Progenitor cell of endocrine pancreas (in vitro differentiated cells): ENCODE results near the gene DRGX. TPM values are rescaled to one million over a fixed set of nuclear protein-coding genes. Genes with fewer than 3 reads are reported as not detected.

Experiments
- DNase-seq: peaks from one replicate; pipeline ENCODE4 v3.0.0; 2021; ENCODE audit warnings: low spot score; ENCODE audit not compliant: unreplicated experiment
- H3K27ac Mint-ChIP-seq: 2 replicates; pipeline ENCODE4 v1.8.0; 2021; ENCODE audit warnings: mild to moderate bottlenecking, moderate library complexity, mixed read lengths
- H3K27me3 Mint-ChIP-seq: 2 replicates; pipeline ENCODE4 v1.8.0; 2021; ENCODE audit warnings: mixed read lengths
- H3K36me3 Mint-ChIP-seq: 2 replicates; pipeline ENCODE4 v1.8.0; 2022; ENCODE audit warnings: mixed read lengths; ENCODE audit not compliant: insufficient read depth
- H3K4me1 Mint-ChIP-seq: 2 replicates; pipeline ENCODE4 v1.8.0; 2021; ENCODE audit warnings: low read depth, mixed read lengths
- H3K4me3 Mint-ChIP-seq: 2 replicates; pipeline ENCODE4 v1.8.0; 2021; ENCODE audit warnings: low read depth, mild to moderate bottlenecking, moderate library complexity, mixed read lengths
- H3K9me3 Mint-ChIP-seq: 2 replicates; pipeline ENCODE4 v1.8.0; 2021; ENCODE audit warnings: low read depth, mixed read lengths
- total RNA-seq: library from RNA; stranded (reverse); gene quantifications from 2 replicates; pipeline ENCODE4 v1.2.1, GENCODE V29; 2021
- TF ChIP-seq, protein P1 (sequence below): fragments of 200-600 bp; sonication (generic); IDR thresholded peaks from one replicate; pipeline ENCODE4 v1.5.0; 2021; ENCODE audit warnings: antibody characterized with exemption, mild to moderate bottlenecking; ENCODE audit not compliant: unreplicated experiment

Gene DRGX
- total RNA-seq, 1 donor from 2014 or later, result not detected

DNA sequence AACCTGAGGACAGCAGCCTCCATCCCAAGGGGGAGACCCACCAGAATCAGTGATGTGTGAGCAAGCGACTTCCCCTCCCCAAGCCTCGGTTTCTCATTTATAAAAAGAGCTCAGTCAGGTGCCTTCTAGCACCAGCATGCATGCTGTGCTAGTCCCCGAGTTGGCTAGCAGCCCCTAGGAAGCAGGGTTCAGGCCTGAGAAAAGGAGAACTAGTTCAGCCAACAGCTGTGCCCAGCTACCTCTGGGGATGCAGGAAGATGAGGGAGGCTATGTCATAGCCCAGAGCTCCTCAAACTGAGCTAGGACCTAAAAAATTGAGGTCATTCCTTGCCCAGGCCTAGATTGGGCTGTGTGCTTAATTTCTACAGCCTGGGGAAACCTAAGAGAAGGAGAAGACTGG, 13.7 kb downstream of the DRGX start:
- Mint-ChIP-seq H3K27ac (no peak overlapping the region), H3K9me3 (no peaks in the 10 kb centered on the region), H3K36me3 (no peaks in the 10 kb centered on the region), H3K4me1 (no peaks in the 10 kb centered on the region), H3K4me3 (no peak overlapping the region), H3K27me3 (peaks cover 31% of the 10 kb centered on the region)
- DNase-seq, result no peak
- TF ChIP-seq, protein P1, sequence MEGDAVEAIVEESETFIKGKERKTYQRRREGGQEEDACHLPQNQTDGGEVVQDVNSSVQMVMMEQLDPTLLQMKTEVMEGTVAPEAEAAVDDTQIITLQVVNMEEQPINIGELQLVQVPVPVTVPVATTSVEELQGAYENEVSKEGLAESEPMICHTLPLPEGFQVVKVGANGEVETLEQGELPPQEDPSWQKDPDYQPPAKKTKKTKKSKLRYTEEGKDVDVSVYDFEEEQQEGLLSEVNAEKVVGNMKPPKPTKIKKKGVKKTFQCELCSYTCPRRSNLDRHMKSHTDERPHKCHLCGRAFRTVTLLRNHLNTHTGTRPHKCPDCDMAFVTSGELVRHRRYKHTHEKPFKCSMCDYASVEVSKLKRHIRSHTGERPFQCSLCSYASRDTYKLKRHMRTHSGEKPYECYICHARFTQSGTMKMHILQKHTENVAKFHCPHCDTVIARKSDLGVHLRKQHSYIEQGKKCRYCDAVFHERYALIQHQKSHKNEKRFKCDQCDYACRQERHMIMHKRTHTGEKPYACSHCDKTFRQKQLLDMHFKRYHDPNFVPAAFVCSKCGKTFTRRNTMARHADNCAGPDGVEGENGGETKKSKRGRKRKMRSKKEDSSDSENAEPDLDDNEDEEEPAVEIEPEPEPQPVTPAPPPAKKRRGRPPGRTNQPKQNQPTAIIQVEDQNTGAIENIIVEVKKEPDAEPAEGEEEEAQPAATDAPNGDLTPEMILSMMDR, result no peak

DNA sequence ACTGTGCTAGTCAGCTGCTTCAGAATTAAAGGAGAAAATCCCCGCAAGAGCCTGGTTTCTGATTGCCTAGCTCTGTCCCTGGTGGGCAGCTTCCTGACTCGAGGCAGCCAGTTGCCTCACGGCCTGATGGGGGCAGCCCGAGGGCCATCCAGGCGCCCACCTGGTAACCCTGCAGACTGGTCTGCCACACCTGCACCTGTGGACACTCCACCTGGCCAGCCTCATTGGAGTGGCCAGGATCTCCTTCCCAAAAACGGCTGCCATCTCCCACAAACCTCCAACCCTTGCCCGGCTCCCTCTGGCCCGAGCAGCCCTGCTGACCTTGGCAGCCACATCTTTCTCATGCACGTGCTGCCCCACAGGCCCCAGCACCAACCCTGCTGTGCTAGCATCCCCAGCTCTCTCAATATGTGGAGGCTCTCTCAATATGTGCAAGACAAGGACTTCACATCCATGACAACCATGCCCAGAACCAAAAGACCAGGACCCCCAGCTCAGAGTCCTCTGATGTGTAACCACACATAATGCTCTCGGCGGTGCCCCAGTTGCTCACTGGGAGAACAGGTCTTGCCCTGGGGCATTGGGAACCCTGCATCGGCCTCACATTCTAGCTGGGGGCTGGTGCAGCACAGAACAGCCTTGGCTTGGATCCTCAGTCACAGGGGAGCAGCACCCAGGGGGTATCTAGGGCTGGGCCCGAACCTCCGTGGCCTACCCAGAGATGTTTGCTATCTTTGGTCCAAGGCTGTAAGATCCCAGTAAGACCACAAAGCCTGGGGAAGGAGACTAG, 14.6 kb downstream of the DRGX start:
- H3K9me3 Mint-ChIP-seq, result no peaks in the 10 kb centered on the region
- H3K27ac Mint-ChIP-seq, result no peak overlapping the region
- no peak overlapping the region for H3K4me3 Mint-ChIP-seq
- TF ChIP-seq, protein P1, result no peak
- H3K27me3 Mint-ChIP-seq, result peaks cover 40% of the 10 kb centered on the region
- no peaks in the 10 kb centered on the region for H3K4me1 Mint-ChIP-seq
- no peaks in the 10 kb centered on the region for H3K36me3 Mint-ChIP-seq
- no peak for DNase-seq

DNA sequence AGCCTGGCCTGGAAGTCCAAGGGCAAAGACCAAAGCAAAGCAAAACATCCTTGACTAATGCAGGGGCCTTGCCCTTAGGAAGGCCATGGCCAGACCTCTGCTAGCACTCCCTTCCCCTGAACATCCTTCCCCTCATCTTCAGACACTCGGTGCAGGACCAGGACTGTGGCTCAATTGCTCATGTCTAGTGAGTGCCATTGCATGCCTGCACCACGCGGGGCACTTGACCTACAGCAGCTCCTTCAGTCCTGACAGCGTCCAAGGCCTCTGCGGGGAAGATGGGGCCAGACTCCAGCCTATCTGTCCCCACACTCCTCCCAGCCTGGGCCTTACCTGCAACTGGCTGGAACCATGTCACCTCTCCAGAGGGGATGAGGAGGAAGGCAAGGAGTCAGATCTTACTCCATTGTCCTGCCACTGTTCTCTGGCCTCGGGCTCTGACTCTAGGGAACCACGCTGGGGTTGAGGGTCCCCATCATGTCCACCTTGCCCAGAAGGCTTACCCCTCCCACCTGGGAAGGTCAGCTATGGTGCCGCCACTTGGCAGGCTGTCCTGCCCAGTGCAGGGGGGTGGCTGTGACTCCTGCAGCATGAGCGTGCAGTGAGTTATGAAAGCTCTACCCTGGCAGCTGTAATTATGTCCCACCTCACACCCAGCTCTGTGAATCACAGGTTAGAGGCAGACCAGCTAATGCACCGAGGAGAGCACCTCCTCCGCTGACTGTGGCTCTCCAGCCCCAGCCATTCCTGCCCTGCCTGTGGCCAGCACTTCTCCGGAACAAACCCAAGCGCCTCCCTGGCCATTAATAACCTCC, 16.1 kb downstream of the DRGX start:
- Mint-ChIP-seq H3K36me3 (no peaks in the 10 kb centered on the region), H3K9me3 (no peaks in the 10 kb centered on the region), H3K4me1 (no peaks in the 10 kb centered on the region), H3K27me3 (peaks cover 50% of the 10 kb centered on the region), H3K27ac (no peak overlapping the region), H3K4me3 (no peak overlapping the region)
- DNase-seq, result no peak
- TF ChIP-seq, protein P1, result peak; percentile 32

DNA sequence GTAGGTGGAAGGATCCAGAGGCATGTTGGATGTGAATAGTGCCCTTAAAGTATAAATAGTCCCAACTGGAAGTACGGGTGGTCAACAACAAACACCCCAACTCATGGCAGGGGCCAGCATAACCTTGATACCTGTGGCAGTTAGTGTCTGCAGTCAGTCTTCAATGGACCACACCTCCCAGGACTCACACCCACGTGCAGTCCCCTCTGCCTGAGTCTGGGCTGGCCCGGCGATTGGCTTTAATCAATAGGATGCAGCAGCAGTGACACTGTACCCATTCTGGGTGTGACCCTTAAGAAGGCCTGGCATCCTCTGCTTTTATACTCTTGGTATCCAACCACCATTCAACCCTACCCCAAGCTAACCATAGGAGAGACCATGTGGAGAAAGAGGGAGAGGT, 18.6 kb downstream of the DRGX start:
- no peak overlapping the region for H3K27ac Mint-ChIP-seq
- TF ChIP-seq, protein P1, result no peak
- no peaks in the 10 kb centered on the region for H3K4me1 Mint-ChIP-seq
- H3K27me3 Mint-ChIP-seq, result peaks cover 55% of the 10 kb centered on the region
- H3K36me3 Mint-ChIP-seq, result no peaks in the 10 kb centered on the region
- no peak for DNase-seq
- H3K9me3 Mint-ChIP-seq, result no peaks in the 10 kb centered on the region
- no peak overlapping the region for H3K4me3 Mint-ChIP-seq

DNA sequence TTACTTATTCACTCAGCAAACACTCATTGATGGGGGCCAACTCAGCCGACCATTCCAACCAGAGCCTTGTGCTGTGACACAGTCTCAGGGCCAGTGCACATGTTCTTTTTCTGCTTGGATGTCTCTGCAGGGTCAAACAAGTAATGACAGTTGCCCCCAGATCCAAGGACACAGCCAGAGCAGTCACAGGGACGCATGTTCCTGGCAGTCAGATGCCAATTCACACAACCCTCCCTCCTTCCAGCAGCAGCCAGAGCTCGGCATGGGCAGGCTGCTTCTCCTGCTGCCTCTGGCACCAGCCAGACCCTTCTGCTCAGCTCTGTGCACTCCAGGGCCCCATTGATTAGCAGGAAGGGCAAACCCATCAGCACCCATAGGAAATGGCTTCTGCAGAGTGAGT, 20.3 kb downstream of the DRGX start:
- H3K9me3 Mint-ChIP-seq, result no peaks in the 10 kb centered on the region
- no peaks in the 10 kb centered on the region for H3K36me3 Mint-ChIP-seq
- no peak overlapping the region for H3K27ac Mint-ChIP-seq
- H3K4me3 Mint-ChIP-seq, result no peak overlapping the region
- no peaks in the 10 kb centered on the region for H3K4me1 Mint-ChIP-seq
- TF ChIP-seq, protein P1, result no peak
- DNase-seq, result no peak
- H3K27me3 Mint-ChIP-seq, result peaks cover 54% of the 10 kb centered on the region
